CD4-positive, alpha-beta T cell treated with Interleukin-6 for 4 hours (primary cell): Measurements from ENCODE around the gene NDUFAF2.
"Not testable (repeated sequence)": the region's sequence is repeated elsewhere in the genome, so short reads cannot be mapped to it uniquely, and the experiment has no call there.

Source experiments
- DNase-seq: peaks from one replicate; pipeline ENCODE4 v3.0.0-alpha.2; 2020; ENCODE audit warnings: mixed read lengths

Gene NDUFAF2

DNA sequence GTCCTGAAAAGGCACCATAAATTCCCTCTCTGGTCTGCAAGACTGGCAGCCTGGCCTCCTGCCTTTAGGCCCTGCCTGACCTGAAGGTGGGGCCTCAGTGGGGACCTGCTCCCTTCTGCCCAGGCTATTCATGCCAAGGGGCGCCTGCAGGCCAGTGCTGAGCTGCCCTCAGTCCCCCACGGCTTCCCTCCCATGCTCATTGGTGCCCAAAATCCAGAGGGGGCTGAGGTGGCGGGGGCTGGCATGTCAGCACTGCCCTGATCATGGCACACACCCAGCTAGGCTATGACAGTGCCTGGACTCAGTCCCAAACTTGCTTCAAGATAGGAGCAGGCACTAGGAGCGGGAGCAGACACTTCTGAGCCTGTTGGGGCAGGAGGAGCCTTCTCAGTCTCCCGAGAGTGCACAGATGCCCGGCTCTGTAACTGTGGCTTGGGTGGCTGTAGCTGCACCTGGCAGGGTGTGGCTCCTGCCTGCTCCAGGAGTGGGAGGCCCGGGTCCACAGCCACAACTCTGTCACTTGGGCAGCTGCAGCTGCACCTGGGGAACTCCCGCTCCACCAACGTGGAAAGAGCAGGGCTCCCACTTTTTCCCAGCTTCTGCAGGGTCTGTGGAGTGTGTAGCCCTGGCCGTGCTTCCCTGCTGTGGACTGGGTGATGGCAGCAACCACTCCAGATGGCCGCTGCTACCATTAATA, 49.0 kb downstream of the NDUFAF2 start:
- no peak for DNase-seq

DNA sequence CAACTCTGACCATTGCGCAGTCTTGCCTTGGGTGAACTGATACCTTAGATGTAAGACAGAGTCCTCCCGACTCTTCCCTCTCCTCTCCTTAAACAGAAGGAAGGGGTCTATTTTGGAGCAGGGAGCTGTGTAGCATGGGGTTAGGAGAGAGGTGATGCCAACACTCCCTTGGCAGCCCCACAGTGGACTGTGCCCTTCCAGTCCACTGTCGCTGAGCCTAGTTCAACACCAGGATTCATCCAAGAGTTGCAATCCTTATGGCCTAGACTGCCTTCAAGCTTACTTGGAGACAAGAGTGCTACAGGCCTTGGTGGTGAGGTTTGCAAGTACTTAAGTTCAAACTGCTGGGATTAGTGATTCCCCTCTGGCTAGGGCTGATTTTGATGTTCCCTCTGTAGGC, 51.4 kb downstream of the NDUFAF2 start:
- DNase-seq: no peak

DNA sequence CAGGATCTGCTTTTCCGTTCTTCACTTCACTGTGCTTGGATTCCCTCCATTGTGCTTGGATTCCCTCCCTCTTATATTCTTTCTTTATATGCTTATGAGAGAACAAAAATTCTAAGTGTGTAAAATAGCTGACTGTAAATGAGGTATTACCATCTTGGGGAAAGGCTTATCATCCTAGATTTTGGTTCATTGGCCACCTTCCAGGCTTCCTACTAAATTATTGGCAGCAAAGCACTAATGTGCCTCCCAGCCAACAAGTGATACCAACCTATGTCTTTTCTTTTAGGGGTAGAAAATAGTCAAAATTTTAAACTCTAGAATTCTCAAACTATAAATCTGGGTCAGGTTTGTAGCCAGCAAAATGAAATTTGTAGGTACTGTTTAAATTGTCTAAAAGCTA, 52.7 kb downstream of the NDUFAF2 start:
- no peak for DNase-seq

DNA sequence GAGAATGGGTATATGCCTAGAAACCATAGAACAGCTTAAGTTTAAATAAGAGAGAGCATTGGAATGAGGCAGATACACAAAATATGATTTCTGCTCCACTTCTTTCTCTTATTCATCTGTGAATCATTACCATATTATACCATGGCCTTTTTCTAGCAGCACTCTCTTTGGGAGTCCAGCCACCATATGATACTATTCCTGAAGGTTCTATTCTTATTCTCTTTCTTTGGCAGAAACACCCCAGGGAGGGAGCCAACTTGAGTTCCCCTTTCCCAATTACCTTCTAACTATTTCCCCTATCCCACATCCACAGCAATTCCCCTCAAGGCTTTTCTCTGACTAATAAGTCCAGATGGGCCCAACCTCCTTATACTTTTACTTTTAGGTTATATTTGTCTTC, 55.9 kb downstream of the NDUFAF2 start:
- DNase-seq: no peak

DNA sequence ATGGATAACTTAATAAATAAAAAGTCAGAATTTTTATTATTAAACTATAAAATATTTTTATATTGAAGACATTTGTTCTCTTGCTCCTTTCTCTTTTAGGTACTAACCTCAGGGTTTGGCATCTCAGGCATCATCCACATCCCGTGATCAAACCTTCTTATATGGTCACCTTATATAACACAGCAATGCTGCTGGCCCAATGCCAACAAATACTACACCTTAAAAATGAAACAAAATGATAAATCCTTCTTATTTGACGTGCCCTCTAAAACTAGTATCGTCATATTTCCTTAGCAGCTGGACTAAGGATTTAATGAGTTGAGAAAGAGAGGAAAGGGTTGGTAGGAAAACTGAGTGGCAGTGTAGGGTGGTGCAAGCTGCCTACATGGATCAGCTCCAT, 56.6 kb downstream of the NDUFAF2 start:
- no peak for DNase-seq

DNA sequence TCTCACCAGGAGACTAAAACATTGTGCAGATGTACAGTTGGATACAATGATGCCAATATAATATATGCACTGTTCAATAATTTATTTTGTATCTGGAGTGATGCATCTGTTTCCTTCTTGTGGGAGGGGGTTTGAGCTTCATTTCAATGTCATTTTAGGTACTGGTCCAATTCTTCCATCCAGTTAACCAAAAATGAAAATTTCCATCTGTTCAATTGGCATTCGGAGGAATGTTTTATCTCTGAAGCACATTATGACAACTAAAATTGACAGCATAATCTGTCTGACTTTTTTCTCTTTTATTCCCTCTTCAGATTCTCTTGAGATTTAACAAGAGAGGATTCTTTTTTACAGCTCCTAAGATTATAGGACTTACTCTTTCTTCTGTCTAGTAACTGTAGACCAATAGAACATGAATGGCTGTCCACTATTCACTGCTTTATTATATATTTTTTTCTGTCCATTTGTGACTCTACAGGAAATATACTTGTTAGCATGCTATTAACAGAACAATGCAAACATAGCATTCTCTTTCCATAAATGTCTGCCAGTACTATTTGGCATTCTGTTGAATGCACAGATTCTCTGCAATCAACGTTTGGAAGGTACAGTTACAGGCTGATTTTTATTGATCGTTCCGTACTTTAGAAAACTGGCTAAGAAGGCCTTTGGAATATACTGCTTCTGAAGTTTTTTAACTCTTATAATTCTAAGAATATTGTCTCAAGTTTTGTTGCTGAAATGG, 57.8 kb downstream of the NDUFAF2 start:
- no peak for DNase-seq

DNA sequence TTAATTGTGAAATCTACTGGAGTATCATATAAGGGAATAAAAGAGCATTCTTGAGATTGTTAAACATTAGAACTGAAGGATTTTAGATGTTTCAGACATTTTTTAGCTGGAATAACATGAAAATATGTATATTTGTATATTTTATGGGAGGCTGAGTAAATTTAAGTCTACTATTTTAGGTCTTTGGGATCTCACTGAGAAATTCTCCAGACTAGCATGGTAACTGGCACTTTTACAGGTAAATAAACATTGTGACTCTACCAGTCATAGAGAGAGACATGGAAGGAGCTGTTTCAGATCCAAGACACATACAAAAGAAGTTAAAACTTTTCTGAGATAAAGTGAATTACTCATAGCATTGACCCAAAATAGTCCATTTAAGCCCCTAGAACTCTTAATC, 59.4 kb downstream of the NDUFAF2 start:
- no peak for DNase-seq

DNA sequence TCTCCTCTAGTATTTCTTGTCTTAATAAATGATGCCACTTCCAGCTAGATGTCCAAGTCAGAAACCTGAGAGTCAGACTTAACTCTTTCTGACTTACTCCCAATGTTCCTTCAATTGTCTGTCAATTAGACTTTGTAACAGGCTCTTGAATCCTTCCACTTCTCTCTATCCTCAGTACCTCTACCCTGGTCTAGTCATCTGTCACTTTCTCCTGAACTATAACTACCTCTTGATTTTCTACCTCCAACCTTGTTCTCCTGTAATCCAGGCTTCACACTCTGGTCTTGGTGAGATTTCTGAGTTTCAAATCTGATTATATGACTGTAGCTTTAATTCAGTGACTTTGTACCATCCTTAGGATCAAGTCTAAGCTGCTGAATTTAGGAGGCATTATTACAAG, 64.9 kb downstream of the NDUFAF2 start:
- DNase-seq: no peak

DNA sequence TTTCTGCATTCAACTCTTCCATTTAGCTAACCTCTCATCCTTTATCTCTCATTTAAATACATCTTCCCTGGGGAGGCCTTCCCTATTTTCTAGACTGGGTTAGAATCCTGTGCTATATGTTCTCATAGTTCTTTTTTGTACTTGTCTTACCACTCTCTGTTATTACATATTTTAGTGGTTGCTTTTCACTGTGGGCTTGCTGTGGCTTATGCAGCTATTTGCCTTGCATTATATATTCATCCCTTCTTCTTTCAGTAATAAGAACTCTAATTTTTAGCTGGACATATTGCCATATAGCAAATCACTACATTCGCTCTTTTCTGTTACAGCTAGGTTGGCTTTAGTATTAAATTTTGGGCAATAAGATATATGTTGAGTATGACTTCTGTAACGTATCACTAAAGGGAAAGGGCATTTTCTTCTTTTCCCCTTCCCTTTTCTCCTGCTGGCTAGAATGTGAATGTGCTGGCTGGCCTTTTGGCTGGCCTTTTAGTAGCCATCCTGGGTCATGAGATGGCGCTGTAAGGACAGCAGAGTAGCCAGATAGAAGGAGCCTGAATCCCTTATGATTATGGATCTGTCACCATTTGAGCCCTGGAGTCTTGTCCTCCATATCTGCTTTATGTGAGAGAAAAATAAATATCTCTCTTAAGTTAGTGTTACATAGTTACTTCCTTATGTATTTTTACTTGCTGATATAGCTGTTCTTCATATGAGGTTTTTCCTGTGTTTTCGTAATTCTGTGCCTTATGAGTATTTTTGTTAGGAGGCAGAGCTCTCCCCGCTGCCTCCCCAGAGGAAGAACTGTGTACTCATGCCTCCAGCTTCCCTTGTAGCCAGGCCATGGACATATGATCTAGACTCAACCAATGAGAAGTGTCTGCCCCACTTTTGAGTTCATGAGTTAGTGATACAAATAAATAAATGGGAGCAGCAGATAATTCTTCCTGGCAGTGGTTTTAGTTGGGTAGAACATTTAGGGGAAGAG, 65.8 kb downstream of the NDUFAF2 start:
- no peak for DNase-seq

DNA sequence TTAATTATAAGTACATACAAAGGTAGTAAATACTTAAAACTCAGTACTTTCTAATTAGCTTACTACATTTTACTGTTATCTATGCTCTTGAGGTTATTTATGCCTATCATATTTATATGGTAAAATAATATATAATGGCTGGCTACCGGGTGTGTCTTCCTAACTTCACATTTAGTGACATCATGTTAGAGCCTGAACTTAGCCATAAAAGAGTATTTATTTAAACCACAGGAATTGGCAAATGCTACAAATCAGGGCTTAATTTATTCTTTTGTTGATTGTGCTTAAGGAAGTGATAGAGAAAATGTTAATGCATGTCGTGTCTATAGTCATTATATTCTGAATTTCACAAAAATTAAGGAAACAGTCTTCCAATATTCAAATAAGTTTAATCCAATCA, 73.1 kb downstream of the NDUFAF2 start:
- DNase-seq: no peak

DNA sequence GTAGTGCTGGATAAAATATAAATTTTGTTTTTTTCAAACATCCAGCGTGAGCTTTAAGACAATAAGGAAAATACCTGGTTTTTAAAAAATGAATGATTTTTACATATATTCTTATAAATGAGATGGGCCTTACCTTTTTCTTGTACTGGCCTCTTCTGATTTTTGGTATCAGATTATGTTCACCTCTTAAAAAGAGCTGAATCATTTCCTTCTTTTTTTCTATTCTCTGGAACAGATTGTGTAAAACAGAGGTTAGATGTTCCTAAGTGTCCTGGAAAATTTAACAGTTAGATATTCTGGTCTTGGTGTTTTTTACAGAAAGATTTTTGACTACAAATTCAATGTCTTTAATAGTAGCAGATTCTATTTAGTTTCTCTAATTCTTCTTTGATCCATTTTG, 74.6 kb downstream of the NDUFAF2 start:
- no peak for DNase-seq

DNA sequence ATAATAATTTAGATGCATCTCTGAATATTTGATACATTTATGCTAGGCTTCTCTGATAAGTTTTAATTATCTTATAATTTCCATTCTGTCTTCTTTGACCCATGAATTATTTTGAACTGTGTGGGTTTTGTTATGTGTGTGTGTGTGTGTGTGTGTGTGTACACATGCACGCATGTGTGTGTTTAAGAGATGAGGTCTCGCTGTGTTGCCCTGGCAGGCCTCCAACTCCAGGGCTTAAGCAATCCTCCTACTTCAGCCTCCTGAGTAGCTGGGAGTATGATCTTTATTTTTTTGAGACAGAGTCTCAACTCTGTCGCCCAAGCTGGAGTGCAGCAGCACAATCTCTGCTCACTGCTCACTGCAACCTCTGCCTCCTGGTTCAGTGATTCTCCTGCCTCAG, 75.4 kb downstream of the NDUFAF2 start:
- no peak for DNase-seq

DNA sequence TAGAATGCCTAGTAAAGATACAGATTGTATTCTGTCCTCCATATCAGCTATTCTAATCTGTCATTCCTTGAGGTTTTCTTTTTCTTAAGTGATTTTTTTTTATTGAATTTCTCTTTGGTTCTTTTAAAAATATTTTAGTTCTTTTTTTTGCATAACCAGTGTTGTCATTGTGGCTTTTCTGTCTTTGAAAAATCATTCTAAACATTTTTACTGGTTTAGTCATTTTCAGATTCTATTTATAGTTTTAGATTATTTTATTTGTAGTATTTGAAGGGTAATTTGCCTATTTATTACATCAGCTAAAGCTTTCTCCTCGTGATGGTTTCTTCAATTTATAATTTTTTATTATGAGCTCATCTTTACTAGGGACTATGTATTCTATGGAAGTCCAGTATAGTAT, 78.1 kb downstream of the NDUFAF2 start:
- no peak for DNase-seq

DNA sequence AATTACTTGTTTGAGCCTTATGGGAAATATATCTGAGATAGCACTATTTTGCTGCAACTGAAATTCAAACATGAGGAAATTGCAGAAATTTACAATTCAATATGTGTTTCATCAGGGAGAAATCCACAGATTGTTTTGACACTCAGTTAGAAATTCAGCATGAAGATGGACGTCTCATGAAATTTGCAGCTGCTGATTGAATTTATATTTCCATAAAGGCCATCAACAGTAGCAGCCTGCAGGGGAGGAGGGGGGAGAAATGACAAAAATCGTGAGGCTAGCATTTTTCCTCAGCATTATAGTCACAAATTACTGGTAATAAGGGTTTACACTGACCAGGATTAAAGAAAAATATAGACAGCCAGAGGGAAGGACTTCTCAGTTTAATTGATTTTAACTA, 81.0 kb downstream of the NDUFAF2 start:
- DNase-seq: no peak

DNA sequence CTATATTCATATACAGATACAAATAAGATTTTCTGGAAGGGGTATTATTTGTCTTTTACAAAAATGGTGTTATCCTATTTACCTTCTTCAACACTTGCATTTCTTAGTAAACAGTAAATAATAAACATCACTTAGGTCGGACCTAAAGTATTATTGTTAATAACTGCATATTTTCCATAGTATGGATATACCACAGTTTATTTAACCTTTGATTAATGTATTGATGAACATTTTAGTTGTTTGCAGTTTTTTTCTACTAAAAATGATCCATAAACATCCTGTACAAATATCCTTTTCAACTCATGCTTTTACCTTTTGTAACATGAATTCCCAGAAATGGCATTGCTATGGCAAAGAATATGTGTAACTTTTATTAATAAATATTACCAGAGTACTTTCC, 83.4 kb downstream of the NDUFAF2 start:
- no peak for DNase-seq

DNA sequence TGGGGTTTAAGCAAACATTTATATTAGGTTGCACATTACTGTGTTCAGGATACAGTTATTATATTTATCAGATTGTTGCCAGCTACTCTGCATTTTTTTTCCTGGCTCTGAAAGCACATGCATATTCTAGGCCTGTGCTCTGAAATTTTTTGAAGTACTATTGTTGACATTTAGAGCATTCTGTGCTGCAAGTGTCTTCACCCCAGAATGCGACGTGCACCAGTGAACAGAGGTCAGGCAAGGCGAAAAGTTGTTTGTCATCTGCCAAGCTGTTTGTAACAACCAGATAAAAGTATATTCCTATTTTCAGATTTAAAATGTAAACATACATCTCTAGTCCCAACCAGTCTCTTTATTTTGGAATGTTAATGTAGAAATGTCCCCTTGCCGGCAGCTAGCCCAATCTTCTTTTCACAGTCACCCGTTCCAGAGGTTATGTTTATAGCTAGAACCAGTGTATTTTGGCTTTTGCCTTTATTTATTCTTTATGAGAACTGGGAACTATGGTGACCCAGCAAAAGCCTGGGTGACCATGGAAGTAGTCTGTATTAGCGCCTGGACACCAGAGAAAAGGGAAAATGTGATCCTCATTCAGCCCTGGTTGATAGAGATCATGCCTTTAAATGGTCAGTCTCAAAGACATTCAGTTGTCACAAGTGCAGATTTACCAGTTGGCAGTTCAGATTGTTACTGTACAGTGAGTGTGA, 84.6 kb downstream of the NDUFAF2 start:
- DNase-seq: no peak

DNA sequence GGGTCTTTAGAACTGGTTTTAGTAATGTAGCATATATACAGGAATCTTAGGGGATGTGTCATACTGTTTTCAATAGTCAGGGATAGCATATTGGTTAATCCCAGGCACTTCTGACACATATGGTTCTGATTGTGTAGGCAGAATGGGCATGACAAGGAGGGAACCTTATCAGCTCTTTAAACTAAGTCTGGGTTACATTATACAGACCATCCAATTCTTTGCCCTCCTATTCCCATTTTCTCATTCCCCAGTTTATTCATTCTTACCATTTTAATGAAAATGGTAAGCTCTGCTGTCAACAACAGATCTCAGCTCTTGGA, 85.1 kb downstream of the NDUFAF2 start:
- no peak for DNase-seq

DNA sequence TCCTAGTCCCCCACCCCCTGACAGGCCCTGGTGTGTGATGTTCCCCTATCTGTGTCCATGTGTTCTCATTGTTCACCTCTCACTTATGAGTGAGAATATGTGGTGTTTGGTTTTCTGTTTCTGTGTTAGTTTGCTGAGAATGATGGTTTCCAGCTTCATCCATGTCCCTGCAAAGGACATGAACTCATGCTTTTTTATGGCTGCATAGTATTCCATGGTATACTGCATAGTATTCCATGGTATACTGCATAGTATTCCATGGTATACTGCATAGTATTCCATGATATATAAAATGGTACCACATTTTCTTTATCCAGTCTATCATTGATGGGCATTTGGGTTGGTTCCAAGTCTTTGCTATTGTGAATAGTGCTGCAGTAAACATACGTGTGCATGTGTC, 86.3 kb downstream of the NDUFAF2 start:
- not testable (repeated sequence) for DNase-seq

DNA sequence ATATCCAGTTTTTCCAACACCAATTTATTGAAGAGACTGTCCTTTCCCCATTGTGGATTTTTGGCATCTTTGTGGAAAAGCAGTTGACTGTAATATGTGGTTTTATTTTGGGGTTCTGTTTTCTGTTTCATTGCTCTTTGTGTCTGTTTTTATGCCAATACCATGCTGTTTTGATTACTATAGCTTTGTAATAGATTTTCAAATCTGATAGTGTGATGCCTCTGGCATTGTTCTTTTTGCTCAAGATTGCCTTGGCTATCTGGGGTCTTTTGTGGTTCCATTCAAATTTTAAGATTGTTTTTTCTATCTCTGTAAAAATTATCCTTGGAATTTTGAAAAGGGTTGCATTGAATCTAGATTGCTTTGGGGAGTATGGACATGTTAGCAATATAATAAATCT, 99.5 kb downstream of the NDUFAF2 start:
- no peak for DNase-seq

DNA sequence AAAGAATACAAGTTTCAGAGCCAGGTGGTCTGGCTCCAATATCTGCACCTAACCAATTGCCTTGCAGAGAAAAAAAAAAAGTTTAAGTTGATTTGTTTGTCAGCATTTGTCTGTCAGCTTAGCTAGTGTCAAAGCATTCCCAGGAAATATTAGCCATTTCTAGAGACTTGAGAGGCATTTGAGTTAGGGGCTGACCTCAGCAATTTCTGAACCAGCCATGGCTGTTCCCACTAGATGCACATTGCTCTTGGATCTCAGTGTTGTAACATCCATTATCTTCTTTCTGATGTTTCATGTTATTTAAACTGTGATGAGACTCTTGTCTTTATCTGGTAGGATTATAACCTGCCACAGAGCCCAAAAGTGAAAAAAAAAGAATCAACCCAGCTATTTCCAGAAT, 102.3 kb downstream of the NDUFAF2 start:
- DNase-seq: no peak

DNA sequence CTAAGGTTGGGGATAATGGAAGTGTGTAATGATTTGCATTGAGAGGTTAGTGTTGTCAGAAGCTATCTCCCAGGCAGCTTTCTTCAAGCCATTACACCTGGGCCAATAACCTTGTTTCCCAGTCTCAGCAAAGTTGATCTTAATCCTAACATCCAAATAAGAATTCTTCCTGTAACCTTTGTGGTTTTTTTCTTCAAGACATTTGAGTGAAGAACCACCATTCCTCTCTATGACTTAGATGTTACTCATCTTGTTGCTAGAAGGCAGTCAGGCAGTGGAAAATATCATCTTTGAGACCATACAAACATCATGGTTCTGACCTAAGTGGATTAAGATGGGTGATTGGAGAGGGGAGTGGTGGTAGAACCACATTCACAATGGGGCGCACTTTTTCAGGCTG, 103.5 kb downstream of the NDUFAF2 start:
- no peak for DNase-seq

DNA sequence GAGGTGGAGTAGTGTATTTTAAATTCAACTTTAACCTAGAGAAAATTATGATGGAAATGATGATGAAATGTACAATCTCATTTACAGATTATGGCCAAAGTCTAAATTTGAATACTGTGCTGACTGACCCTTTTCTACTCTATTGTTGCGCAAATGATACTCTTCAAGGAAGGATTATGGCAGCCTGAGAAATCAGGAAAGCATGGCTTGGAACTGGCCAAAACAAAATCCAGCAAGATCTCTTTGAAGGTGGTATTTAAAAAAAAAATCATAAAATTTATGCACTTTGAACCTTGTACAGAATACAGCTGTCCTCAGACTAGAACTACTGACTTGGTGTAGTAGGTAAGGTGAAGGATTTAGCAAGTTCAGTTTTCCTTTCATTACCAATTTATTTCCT, 105.3 kb downstream of the NDUFAF2 start:
- DNase-seq: no peak

DNA sequence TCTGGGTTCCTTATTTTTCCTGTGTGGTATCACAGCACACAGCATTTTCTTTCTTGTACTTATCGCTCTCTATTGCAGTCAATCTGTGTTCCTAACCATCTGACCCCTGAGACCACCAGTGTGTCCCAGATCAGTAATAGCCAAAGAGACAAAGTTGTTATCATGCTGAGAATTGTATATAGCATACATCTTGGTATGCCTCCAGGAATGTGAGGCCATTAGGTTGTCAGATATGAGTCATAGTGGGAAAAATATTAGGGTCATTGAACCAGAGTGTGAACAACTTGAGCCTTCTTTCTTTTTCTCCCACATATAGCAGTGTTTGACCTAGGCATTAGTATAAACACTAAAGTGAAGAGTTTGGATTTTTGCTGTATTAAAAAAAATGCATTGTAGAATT, 106.3 kb downstream of the NDUFAF2 start:
- DNase-seq: no peak
